ENCODE data around the gene MMP7. TPM values are rescaled to one million over a fixed set of nuclear protein-coding genes. Genes with fewer than 3 reads are reported as not detected.

Gene MMP7
- total and polyA plus RNA-seq, 2 of the 4 experiments (the other 2 are of a cell fraction), result not detected

- H3K27me3 ChIP-seq (ENCODE audit: control insufficient read depth, insufficient read depth, low read length), result no peaks in the 10 kb centered on the region
- H2BK15ac ChIP-seq (ENCODE audit: low read depth, low read length), result no peak overlapping the region
- no CpG with 5 or more reads among the region's 2 CpGs for WGBS, 2 experiments (ENCODE audit: extremely low coverage in 2 of 2, insufficient read length in 1 of 2)
Observed at GRCh38 chr11:102479733-102480132, 50.8 kb downstream of the MMP7 start.

More at GRCh38 chr11:102479733-102480132, 50.8 kb downstream of the MMP7 start:
- H3K56ac ChIP-seq (ENCODE audit: extremely low read depth, insufficient read depth, low read length), result no peak overlapping the region
- H2AFZ ChIP-seq (replicated peaks; ENCODE audit: low read length, poor library complexity), result no peak overlapping the region
- no peak overlapping the region for H3K18ac ChIP-seq (ENCODE audit: low read depth, low read length)
- POLR2A ChIA-PET (ENCODE audit: unreplicated experiment), result no interaction called here
- H3K23ac ChIP-seq (ENCODE audit: low read depth, low read length), result no peak overlapping the region
- in situ Hi-C loops (cut with MboI; ENCODE audit: low sequenced_read_pairs) (loop anchor here (25.0 kb wide), 1 partner anchor 1042 kb away; no protein-coding TSS in a partner anchor), intact Hi-C loops (cut with micrococcal nuclease) (no loop called here), dilution Hi-C loops (cut with HindIII; ENCODE audit: low sequenced_read_pairs, unreplicated experiment) (no loop called here)
- H3K4ac ChIP-seq (ENCODE audit: low read depth, low read length), result no peak overlapping the region
- no TSS peak for BruUV-seq (replicated peaks)
- H4K8ac ChIP-seq (ENCODE audit: low read depth in 2 of 2, low read length in 2 of 2), result no peak overlapping the region
- H4K20me1 ChIP-seq (ENCODE audit: insufficient read depth, low read length), result no peaks in the 10 kb centered on the region
- H4K91ac ChIP-seq (ENCODE audit: insufficient read depth, low read depth, low read length), result no peak overlapping the region
- H3K4me1 ChIP-seq (ENCODE audit: control insufficient read depth, insufficient read depth, low read length), result peaks cover 6% of the 10 kb centered on the region
- no peak overlapping the region for H2AK5ac ChIP-seq (ENCODE audit: low read depth, low read length)
- CTCF ChIA-PET, result interaction anchor here (0.7 kb wide), 1 partner anchor 12 kb away, joined by 7 read pairs; no protein-coding TSS in a partner anchor
- H3K14ac ChIP-seq (replicated peaks; ENCODE audit: low read depth, low read length), result no peak overlapping the region
- no peak for ATAC-seq (ENCODE audit: low read depth)
- no peak overlapping the region for H2BK5ac ChIP-seq (ENCODE audit: low read depth, low read length, poor library complexity, severe bottlenecking)
- no peaks in the 10 kb centered on the region for H3K9me3 ChIP-seq (ENCODE audit: control insufficient read depth, insufficient read depth, low read length)
- DNase-seq, result no peak
- no peaks in the 10 kb centered on the region for H3K9me1 ChIP-seq (ENCODE audit: insufficient read depth, low read length)
- no peak overlapping the region for H3K4me3 ChIP-seq (ENCODE audit: insufficient read depth, low read depth, low read length)
- H3K4me2 ChIP-seq (ENCODE audit: low read depth, low read length), result no peak overlapping the region
- H3K27ac ChIP-seq (ENCODE audit: insufficient read depth, low read length), result no peak overlapping the region
- no peaks in the 10 kb centered on the region for H3K79me1 ChIP-seq (ENCODE audit: low read depth in 1 of 2, low read length in 2 of 2)
- no peak overlapping the region for H4K5ac ChIP-seq (ENCODE audit: low read depth, low read length)
- H3K9ac ChIP-seq (ENCODE audit: low read depth, low read length), result no peak overlapping the region
- no peak overlapping the region for H2BK120ac ChIP-seq (ENCODE audit: low read depth, low read length)
- no peaks in the 10 kb centered on the region for H3K36me3 ChIP-seq (ENCODE audit: control insufficient read depth, insufficient read depth, low read length)
- H2BK20ac ChIP-seq (ENCODE audit: low read depth, low read length), result no peak overlapping the region
- TF ChIP-seq MAFK (IDR thresholded peaks at IDR 0.05; ENCODE audit: low read depth, low read length) (peak; percentile 56), SMC3 (IDR thresholded peaks at IDR 0.05; ENCODE audit: low read depth, low read length) (no peak), RFX5 (IDR thresholded peaks at IDR 0.05; ENCODE audit: low read depth, low read length) (no peak), CEBPB (IDR thresholded peaks at IDR 0.05; ENCODE audit: low read depth, low read length) (no peak), CTCF (conservative IDR thresholded peaks at IDR 0.05; ENCODE audit: low read depth, low read length) (no peak), CHD1 (IDR thresholded peaks at IDR 0.05; ENCODE audit: low read depth, low read length) (no peak), ELK1 (IDR thresholded peaks at IDR 0.05; ENCODE audit: borderline replicate concordance, low read depth, low read length) (no peak), USF2 (IDR thresholded peaks at IDR 0.05; ENCODE audit: low read depth, low read length) (no peak)
- no peak overlapping the region for H2AK9ac ChIP-seq (replicated peaks; ENCODE audit: low read depth, low read length, poor library complexity)
